PC-9 (cell line): ENCODE results near the gene AIPL1. TPM values are rescaled to one million over a fixed set of nuclear protein-coding genes. Genes with fewer than 3 reads are reported as not detected.
A peak's percentile ranks its signal among the peaks of the same experiment; 100 is the strongest.

Experiments used
- BruUV-seq: library from RNA; stranded (reverse); fragments of 400-500 nt; replicated peaks from 2 replicates; lab custom pipeline; 2021; lab: Mats Ljungman, UMichigan
- CTCF ChIA-PET: fragments of 300-600 bp; sonication (Branson Sonifier 250); formaldehyde crosslinking; loops from one replicate; lab custom pipeline; 2022; ENCODE audit warnings: antibody characterized with exemption; lab: Charles Lee
- POLR2A ChIA-PET: fragments of 300-600 bp; sonication (Branson Sonifier 250); formaldehyde crosslinking; loops from one replicate; lab custom pipeline; 2022; ENCODE audit warnings: antibody characterized with exemption; ENCODE audit not compliant: unreplicated experiment; lab: Charles Lee
- DNase-seq, 2 experiments: peaks; one replicate each; pipeline versions ENCODE4 v3.0.0 to v3.0.0-alpha.2; 2015 to 2022; ENCODE audit warnings: mixed read lengths in 1 of 2
- H2AFZ ChIP-seq: fragments of 200-600 bp; sonication (generic); 2 replicates; pipeline ENCODE4 v1.8.1; 2017; ENCODE audit warnings: antibody characterized with exemption
- H3F3A ChIP-seq: fragments of 200-600 bp; sonication (generic); 2 replicates; pipeline ENCODE4 v1.8.1; 2017; ENCODE audit warnings: antibody characterized with exemption, mild to moderate bottlenecking, low read depth; ENCODE audit not compliant: insufficient read depth
- H3K27ac ChIP-seq: fragments of 200-600 bp; sonication (generic); 2 replicates; pipeline ENCODE4 v1.6.1; 2016; ENCODE audit warnings: mixed run types
- H3K27me3 ChIP-seq: fragments of 200-600 bp; sonication (generic); 2 replicates; pipeline ENCODE4 v1.6.1; 2016; ENCODE audit warnings: low read depth, mixed run types; ENCODE audit not compliant: insufficient read depth
- H3K36me3 ChIP-seq: fragments of 200-600 bp; sonication (generic); 2 replicates; pipeline ENCODE4 v1.6.1; 2016; ENCODE audit warnings: low read depth, mixed run types
- H3K4me1 ChIP-seq: fragments of 200-600 bp; sonication (generic); replicated peaks from 2 replicates; pipeline ENCODE4 v1.6.1; 2016; ENCODE audit warnings: mixed run types; ENCODE audit not compliant: insufficient read depth
- H3K4me2 ChIP-seq: fragments of 200-600 bp; sonication (generic); 2 replicates; pipeline ENCODE4 v1.6.1; 2017; ENCODE audit warnings: mixed run types
- H3K4me3 ChIP-seq: fragments of 200-600 bp; sonication (generic); 2 replicates; pipeline ENCODE4 v1.6.1; 2016; ENCODE audit warnings: mixed run types
- H3K79me2 ChIP-seq: fragments of 200-600 bp; sonication (generic); 2 replicates; pipeline ENCODE4 v1.6.1; 2017; ENCODE audit warnings: low read depth, mixed run types
- H3K9me2 ChIP-seq: fragments of 200-600 bp; sonication (generic); 2 replicates; pipeline ENCODE4 v1.8.1; 2017; ENCODE audit warnings: mild to moderate bottlenecking; ENCODE audit not compliant: insufficient read depth
- H3K9me3 ChIP-seq: fragments of 200-600 bp; sonication (generic); 2 replicates; pipeline ENCODE4 v1.8.1; 2016; ENCODE audit warnings: low read depth; ENCODE audit not compliant: insufficient read depth
- H4K20me1 ChIP-seq: fragments of 200-600 bp; sonication (generic); 2 replicates; pipeline ENCODE4 v1.8.1; 2017; ENCODE audit not compliant: insufficient read depth
- EZH2 ChIP-seq: fragments of 200-600 bp; sonication (generic); IDR thresholded peaks from 2 replicates; pipeline ENCODE4 v1.8.0; 2017; ENCODE audit warnings: antibody characterized with exemption, low read depth
- intact Hi-C: fragments of 100-400 bp; cut with micrococcal nuclease; formaldehyde crosslinking; loops from one replicate; pipeline ENCODE4 v1.10.0; 2022; ENCODE audit not compliant: unreplicated experiment
- total RNA-seq: library from RNA; stranded (reverse); gene quantifications from 2 replicates; pipeline ENCODE4 v1.2.3, GENCODE V29; 2021
- TF ChIP-seq, protein P1 (sequence below): fragments of 200-600 bp; sonication (generic); conservative IDR thresholded peaks from 2 replicates; pipeline ENCODE4 v1.6.1; 2017; ENCODE audit warnings: mixed run types, antibody characterized with exemption, mild to moderate bottlenecking, moderate library complexity

Gene AIPL1
- total RNA-seq, 1 experiment from 2014 or later: not detected

- Histone ChIP-seq H3K9me2 (no peaks in the 10 kb centered on the region), H3F3A (peaks cover 19% of the 10 kb centered on the region), H4K20me1 (no peaks in the 10 kb centered on the region), H3K4me2 (no peak overlapping the region), H2AFZ (no peak overlapping the region), H3K9me3 (no peaks in the 10 kb centered on the region), H3K27me3 (no peaks in the 10 kb centered on the region), H3K36me3 (no peaks in the 10 kb centered on the region), H3K79me2 (no peaks in the 10 kb centered on the region), H3K4me3 (no peak overlapping the region), H3K4me1 (peaks cover 12% of the 10 kb centered on the region), H3K27ac (no peak overlapping the region)
- TF ChIP-seq, protein P1, sequence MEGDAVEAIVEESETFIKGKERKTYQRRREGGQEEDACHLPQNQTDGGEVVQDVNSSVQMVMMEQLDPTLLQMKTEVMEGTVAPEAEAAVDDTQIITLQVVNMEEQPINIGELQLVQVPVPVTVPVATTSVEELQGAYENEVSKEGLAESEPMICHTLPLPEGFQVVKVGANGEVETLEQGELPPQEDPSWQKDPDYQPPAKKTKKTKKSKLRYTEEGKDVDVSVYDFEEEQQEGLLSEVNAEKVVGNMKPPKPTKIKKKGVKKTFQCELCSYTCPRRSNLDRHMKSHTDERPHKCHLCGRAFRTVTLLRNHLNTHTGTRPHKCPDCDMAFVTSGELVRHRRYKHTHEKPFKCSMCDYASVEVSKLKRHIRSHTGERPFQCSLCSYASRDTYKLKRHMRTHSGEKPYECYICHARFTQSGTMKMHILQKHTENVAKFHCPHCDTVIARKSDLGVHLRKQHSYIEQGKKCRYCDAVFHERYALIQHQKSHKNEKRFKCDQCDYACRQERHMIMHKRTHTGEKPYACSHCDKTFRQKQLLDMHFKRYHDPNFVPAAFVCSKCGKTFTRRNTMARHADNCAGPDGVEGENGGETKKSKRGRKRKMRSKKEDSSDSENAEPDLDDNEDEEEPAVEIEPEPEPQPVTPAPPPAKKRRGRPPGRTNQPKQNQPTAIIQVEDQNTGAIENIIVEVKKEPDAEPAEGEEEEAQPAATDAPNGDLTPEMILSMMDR: no peak
- no peak for TF ChIP-seq EZH2
- DNase-seq: no peak
- CTCF ChIA-PET: no interaction called here
- POLR2A ChIA-PET: no interaction called here
- intact Hi-C loops: no loop called here
- no TSS peak for BruUV-seq
Observed at GRCh38 chr17:6453279-6454024, 18.5 kb upstream of the AIPL1 start.

- Histone ChIP-seq H3K4me1 (peaks cover 10% of the 10 kb centered on the region), H3K27me3 (no peaks in the 10 kb centered on the region), H3K27ac (no peak overlapping the region), H3K4me3 (no peak overlapping the region), H3K79me2 (no peaks in the 10 kb centered on the region), H4K20me1 (no peaks in the 10 kb centered on the region), H3K4me2 (no peak overlapping the region), H3F3A (peaks cover 19% of the 10 kb centered on the region), H3K9me2 (no peaks in the 10 kb centered on the region), H3K36me3 (no peaks in the 10 kb centered on the region), H2AFZ (no peak overlapping the region), H3K9me3 (no peaks in the 10 kb centered on the region)
- TF ChIP-seq, protein P1: no peak
- TF ChIP-seq EZH2: no peak
- DNase-seq: no peak
- ChIA-PET POLR2A (no interaction called here), CTCF (no interaction called here)
- intact Hi-C loops: no loop called here
- BruUV-seq: TSS peak; percentile 37
Observed at GRCh38 chr17:6452471-6453266, 17.7 kb upstream of the AIPL1 start.

- Histone ChIP-seq H3K27me3 (no peaks in the 10 kb centered on the region), H3K4me1 (no peaks in the 10 kb centered on the region), H3K27ac (no peak overlapping the region), H2AFZ (no peak overlapping the region), H3F3A (peaks cover 6% of the 10 kb centered on the region; the same call in 1 of the 2 replicates), H3K4me2 (no peak overlapping the region), H3K9me3 (no peaks in the 10 kb centered on the region), H3K36me3 (no peaks in the 10 kb centered on the region), H3K4me3 (no peak overlapping the region), H3K79me2 (no peaks in the 10 kb centered on the region), H4K20me1 (no peaks in the 10 kb centered on the region), H3K9me2 (no peaks in the 10 kb centered on the region)
- TF ChIP-seq EZH2: no peak
- TF ChIP-seq, protein P1: no peak
- DNase-seq: no peak
- ChIA-PET CTCF (no interaction called here), POLR2A (no interaction called here)
- intact Hi-C loops: no loop called here
- BruUV-seq: no TSS peak
Observed at GRCh38 chr17:6450926-6451832, 16.3 kb upstream of the AIPL1 start.
